Transverse colon (tissue), 4 donors: ENCODE measurements around the gene C10orf71. TPM values are rescaled to one million over a fixed set of nuclear protein-coding genes. Genes with fewer than 3 reads are reported as not detected.

Experiments used
- DNase-seq: peaks from one replicate; pipeline ENCODE4 v3.0.0-alpha.2; 2019
- H3K27ac ChIP-seq, 4 donors: fragments of 200-600 bp; sonication (generic); 2 replicates each; pipeline ENCODE4 v1.5.1; 2016 to 2018; ENCODE audit warnings: inconsistent platforms in 4 of 4
- H3K27me3 ChIP-seq: fragments of 200-600 bp; sonication (generic); 2 replicates; pipeline ENCODE4 v1.5.1; 2017; ENCODE audit warnings: inconsistent platforms
- H3K36me3 ChIP-seq, 4 donors: fragments of 200-600 bp; sonication (generic); 2 replicates each; pipeline ENCODE4 v1.5.1; 2017 to 2019; ENCODE audit warnings: inconsistent platforms in 4 of 4
- H3K4me1 ChIP-seq, 4 donors: fragments of 200-600 bp; sonication (generic); 2 replicates each; pipeline ENCODE4 v1.5.1; 2017 to 2020; ENCODE audit warnings: inconsistent platforms in 4 of 4
- H3K4me3 ChIP-seq, 4 donors: fragments of 200-600 bp; sonication (generic); 1 replicate in 1 of 4; 2 replicates in 3 of 4; pipeline versions ENCODE4 v1.5.1 to v1.6.1; 2017 to 2019; ENCODE audit warnings: inconsistent platforms in 4 of 4
- H3K9me3 ChIP-seq, 2 donors: fragments of 200-600 bp; sonication (generic); 2 replicates each; pipeline ENCODE4 v1.5.1; 2017 to 2019; ENCODE audit warnings: inconsistent platforms in 2 of 2
- CTCF ChIP-seq, 5 experiments: fragments of 200-600 bp in 3 of 5; fragments of 450-650 bp in 2 of 5; sonication (generic) in 3 of 5; IDR thresholded peaks; 1 replicate in 2 of 5; 2 replicates in 3 of 5; pipeline ENCODE4 v1.5.1; 2016 to 2017; ENCODE audit warnings: antibody characterized with exemption in 5 of 5, inconsistent platforms in 3 of 5, mild to moderate bottlenecking in 2 of 5, moderate library complexity in 1 of 5
- EP300 ChIP-seq: sonication (generic); formaldehyde crosslinking; IDR thresholded peaks from one replicate; pipeline ENCODE4 v1.6.1; 2017; ENCODE audit warnings: antibody characterized with exemption, low read depth
- POLR2A ChIP-seq: fragments of 450-650 bp; IDR thresholded peaks from one replicate; pipeline ENCODE4 v1.6.1; 2016; ENCODE audit warnings: antibody characterized with exemption, mild to moderate bottlenecking, moderate library complexity
- POLR2AphosphoS5 ChIP-seq, 3 donors: sonication (generic); formaldehyde crosslinking; IDR thresholded peaks; one replicate each; pipeline ENCODE4 v1.6.1; 2016; ENCODE audit warnings: antibody characterized with exemption in 3 of 3
- WGBS, 2 donors: methylation state at CpG; one replicate each; pipeline ENCODE4 v1.1.5; 2018; ENCODE audit warnings: low coverage in 1 of 2; 5-methylcytosine and 5-hydroxymethylcytosine counted together
- in situ Hi-C, 4 donors: fragments of 200-750 bp; cut with MboI; loops; one replicate each; pipeline versions ENCODE4 v1.15.0 to v1.15.1; 2017; ENCODE audit warnings: low sequenced_read_pairs in 3 of 4, low pct_ligation_motif_present in 1 of 4, low pct_unique_long_range_greater_than_20kb in 1 of 4
- intact Hi-C: fragments of 100-400 bp; cut with DNase I; formaldehyde crosslinking; loops from one replicate; pipeline ENCODE4 v1.15.1; 2023; ENCODE audit warnings: low total_unique reads
- total RNA-seq, 4 donors: library from RNA; depleted of rRNA; stranded (reverse); fragments of >200 nt; gene quantifications; one replicate each; pipeline ENCODE4 v1.1.0, GENCODE V29; 2016

The C10orf71 gene
- total RNA-seq, 4 donors from 2014 or later = under 0.01 TPM; not detected in 3

GRCh38 chr10:49332768-49333167 is 33.8 kb downstream of the C10orf71 start:
- H3K27me3 ChIP-seq = no peaks in the 10 kb centered on the region
- no peaks in the 10 kb centered on the region for H3K4me1 ChIP-seq
- WGBS, 2 donors = 72 to 74% methylated on average over 5 to 6 of the region's 6 CpGs
- H3K36me3 ChIP-seq = no peaks in the 10 kb centered on the region
- no peak for DNase-seq
- TF ChIP-seq POLR2A (no peak), CTCF (IDR thresholded peaks at IDR 0.05) (no peak), EP300 (no peak), POLR2AphosphoS5 (IDR thresholded peaks at IDR 0.05) (no peak)
- in situ Hi-C loops (no loop called here), intact Hi-C loops (no loop called here)
- no peak overlapping the region for H3K27ac ChIP-seq
- no peaks in the 10 kb centered on the region for H3K9me3 ChIP-seq
- no peak overlapping the region for H3K4me3 ChIP-seq

GRCh38 chr10:49333192-49333591 is 34.2 kb downstream of the C10orf71 start:
- Histone ChIP-seq H3K9me3 (no peaks in the 10 kb centered on the region), H3K27me3 (no peaks in the 10 kb centered on the region), H3K27ac (no peak overlapping the region), H3K4me1 (no peaks in the 10 kb centered on the region), H3K4me3 (no peak overlapping the region), H3K36me3 (no peaks in the 10 kb centered on the region)
- DNase-seq = no peak
- 83 to 94% methylated on average over 4 to 6 of the region's 6 CpGs for WGBS, 2 donors
- TF ChIP-seq EP300 (no peak), CTCF (IDR thresholded peaks at IDR 0.05) (no peak), POLR2A (no peak), POLR2AphosphoS5 (IDR thresholded peaks at IDR 0.05) (no peak)
- intact Hi-C loops (no loop called here), in situ Hi-C loops (no loop called here)

DNA sequence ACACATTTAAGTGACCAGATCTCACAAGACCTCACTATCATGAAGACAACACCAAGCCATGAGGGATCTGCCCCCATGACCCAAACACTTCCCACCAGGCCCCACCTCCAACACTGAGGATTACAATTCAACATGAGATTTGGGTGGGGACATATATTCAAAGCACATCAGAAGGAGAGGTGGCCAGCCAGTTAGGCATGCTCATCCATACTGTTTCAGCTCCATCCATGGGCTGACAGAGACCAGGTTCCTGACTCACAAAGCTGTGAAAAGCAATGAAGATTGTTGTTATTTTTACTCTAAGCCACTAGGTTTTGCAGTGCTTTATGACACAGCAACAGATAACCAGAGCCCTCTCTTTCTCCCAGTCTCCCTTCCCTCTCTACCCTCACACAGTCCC is 36.0 kb downstream of the C10orf71 start:
- Histone ChIP-seq H3K27me3 (no peaks in the 10 kb centered on the region), H3K9me3 (no peaks in the 10 kb centered on the region), H3K4me1 (no peaks in the 10 kb centered on the region), H3K4me3 (no peak overlapping the region), H3K27ac (no peak overlapping the region), H3K36me3 (no peaks in the 10 kb centered on the region)
- no peak for DNase-seq
- in situ Hi-C loops (no loop called here), intact Hi-C loops (no loop called here)
- TF ChIP-seq POLR2AphosphoS5 (IDR thresholded peaks at IDR 0.05) = no peak
- TF ChIP-seq POLR2A = no peak
- no peak for TF ChIP-seq CTCF (IDR thresholded peaks at IDR 0.05)
- no peak for TF ChIP-seq EP300

GRCh38 chr10:49335364-49335972 is 36.5 kb downstream of the C10orf71 start:
- no peak overlapping the region for H3K27ac ChIP-seq
- 71 to 79% methylated on average over 1 of the region's 1 CpG for WGBS, 2 donors
- no peak for TF ChIP-seq POLR2A
- TF ChIP-seq POLR2AphosphoS5 (IDR thresholded peaks at IDR 0.05) = no peak
- TF ChIP-seq CTCF (IDR thresholded peaks at IDR 0.05) = no peak
- H3K27me3 ChIP-seq = no peaks in the 10 kb centered on the region
- H3K4me3 ChIP-seq = no peak overlapping the region
- no peaks in the 10 kb centered on the region for H3K9me3 ChIP-seq
- intact Hi-C loops (no loop called here), in situ Hi-C loops (no loop called here)
- H3K36me3 ChIP-seq = no peaks in the 10 kb centered on the region
- no peak for DNase-seq
- H3K4me1 ChIP-seq = no peaks in the 10 kb centered on the region
